IPS DF 6.9 (cell line): ENCODE results near the gene DISP1.

ENCODE experiments used
- DNase-seq: peaks from one replicate; pipeline ENCODE4 v3.0.0-alpha.2; 2013; ENCODE audit warnings: low read depth, low spot score
- H3K27ac ChIP-seq: one replicate; pipeline ENCODE4 v1.5.1; 2013; ENCODE audit warnings: low read length, control low read depth
- H3K27me3 ChIP-seq: 2 replicates; pipeline ENCODE4 v1.6.1; 2013; ENCODE audit warnings: mild to moderate bottlenecking, low read length; ENCODE audit not compliant: control insufficient read depth, insufficient read depth
- H3K36me3 ChIP-seq: 2 replicates; pipeline ENCODE4 v1.6.1; 2013; ENCODE audit warnings: low read length; ENCODE audit not compliant: control insufficient read depth, insufficient read depth
- H3K4me1 ChIP-seq: 2 replicates; pipeline ENCODE4 v1.6.1; 2013; ENCODE audit warnings: low read length; ENCODE audit not compliant: control insufficient read depth, insufficient read depth
- H3K4me3 ChIP-seq: 2 replicates; pipeline ENCODE4 v1.5.1; 2013; ENCODE audit warnings: mild to moderate bottlenecking, low read length
- H3K9me3 ChIP-seq: 2 replicates; pipeline ENCODE4 v1.6.1; 2013; ENCODE audit warnings: low read length, inconsistent platforms; ENCODE audit not compliant: control insufficient read depth, insufficient read depth
- WGBS: extraction: QIAGEN DNeasy Blood & Tissue Kit; methylation state at CpG from one replicate; pipeline ENCODE4 v1.1.7; 2013; ENCODE audit warnings: mixed read lengths, missing lambda C conversion rate; ENCODE audit not compliant: insufficient read length, insufficient coverage; 5-methylcytosine and 5-hydroxymethylcytosine counted together

The DISP1 gene

DNA sequence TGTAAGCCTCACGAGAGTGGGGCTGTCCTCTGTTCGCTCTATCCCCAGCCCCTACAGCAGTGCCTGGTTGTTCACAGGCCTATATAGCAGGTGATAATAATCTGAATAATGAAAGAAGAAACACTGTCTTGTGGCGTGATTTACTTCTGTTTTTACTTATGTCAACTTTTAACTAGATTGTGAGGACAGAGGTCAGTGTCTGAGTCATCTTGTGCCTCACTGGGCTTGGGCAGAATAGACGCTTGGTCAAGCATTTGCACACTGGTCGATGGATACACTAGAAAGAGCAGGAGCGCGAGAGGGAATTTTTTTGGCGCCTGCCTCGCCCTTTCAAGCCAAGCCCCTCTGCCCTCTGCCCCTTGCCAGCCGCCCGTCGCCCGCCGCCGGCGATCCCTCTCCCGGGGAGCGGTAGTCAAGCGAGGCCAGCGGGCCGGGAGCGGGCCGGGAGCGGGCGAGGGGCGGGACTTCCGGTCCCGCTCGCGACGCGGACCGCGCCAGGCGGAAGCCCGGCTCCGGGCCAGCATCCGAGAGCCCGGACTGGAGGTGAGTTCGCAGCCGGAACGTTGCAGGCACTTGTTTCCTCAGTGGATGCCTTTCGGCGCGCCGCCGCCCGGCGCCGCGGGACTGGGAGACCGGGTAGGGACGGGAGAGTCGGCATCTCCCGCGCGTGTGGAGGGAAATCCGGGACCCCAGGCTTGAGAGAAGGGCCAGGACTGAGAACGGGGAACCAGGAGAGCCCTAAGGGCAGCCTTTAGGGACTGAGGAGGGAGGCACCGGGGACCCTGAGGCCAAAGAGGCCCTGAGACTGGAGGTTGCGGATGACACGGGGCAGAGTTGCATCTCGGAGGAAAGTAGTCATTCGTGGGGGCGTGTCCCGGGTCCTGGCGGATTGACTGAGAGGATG is at the start of gene DISP1:
DISP1 (plus strand) TSS at position 504 of the 904 bp plus-strand sequence. CDS start 127,785 bp downstream, outside the sequence.
- no peaks in the 10 kb centered on the region for H3K9me3 ChIP-seq
- H3K4me3 ChIP-seq, result peak within 1 kb of the TSS; percentile 61
- H3K27me3 ChIP-seq, result no peaks in the 10 kb centered on the region
- WGBS, result no CpG with 5 or more reads among the region's 67 CpGs
- peak; percentile 48 for DNase-seq
- no peak within 1 kb of the TSS for H3K27ac ChIP-seq
- H3K36me3 ChIP-seq, result no peaks in the 10 kb centered on the region
- no peaks in the 10 kb centered on the region for H3K4me1 ChIP-seq

GRCh38 chr1:222767152-222767571 is 47.7 kb upstream of the DISP1 start:
- Histone ChIP-seq H3K9me3 (no peaks in the 10 kb centered on the region; the same call in 1 of the 2 replicates), H3K4me3 (no peak overlapping the region), H3K36me3 (no peaks in the 10 kb centered on the region), H3K27ac (no peak overlapping the region), H3K4me1 (no peaks in the 10 kb centered on the region), H3K27me3 (no peaks in the 10 kb centered on the region)
- no peak for DNase-seq
- no CpG with 5 or more reads among the region's 5 CpGs for WGBS

DNA sequence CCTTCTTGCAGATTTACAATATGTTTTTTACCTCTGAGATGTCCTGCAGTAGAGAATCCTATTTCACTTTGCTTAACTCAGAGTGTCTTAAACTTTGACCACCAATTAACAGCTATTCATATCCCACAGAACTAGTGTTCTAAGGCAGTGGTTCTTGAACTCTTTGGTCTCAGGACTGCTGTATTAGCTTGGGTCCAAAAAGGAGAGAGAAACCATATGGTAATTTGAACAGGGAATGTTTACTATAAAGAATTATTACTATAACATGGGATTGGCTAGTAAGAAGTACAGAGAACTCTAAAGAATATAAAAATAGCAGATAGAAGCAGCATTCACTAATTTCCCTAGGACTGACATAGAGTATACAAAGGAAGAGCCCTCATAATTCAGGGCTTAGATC is 46.2 kb upstream of the DISP1 start:
- no peaks in the 10 kb centered on the region for H3K27me3 ChIP-seq
- no peaks in the 10 kb centered on the region for H3K36me3 ChIP-seq
- H3K4me1 ChIP-seq, result no peaks in the 10 kb centered on the region
- no peak overlapping the region for H3K4me3 ChIP-seq
- H3K9me3 ChIP-seq, result no peaks in the 10 kb centered on the region; the same call in 1 of the 2 replicates
- no peak overlapping the region for H3K27ac ChIP-seq
- no peak for DNase-seq

- no peaks in the 10 kb centered on the region; the same call in 1 of the 2 replicates for H3K9me3 ChIP-seq
- no CpG with 5 or more reads among the region's 1 CpG for WGBS
- H3K36me3 ChIP-seq, result no peaks in the 10 kb centered on the region
- H3K4me3 ChIP-seq, result no peak overlapping the region
- H3K27me3 ChIP-seq, result no peaks in the 10 kb centered on the region
- no peak overlapping the region for H3K27ac ChIP-seq
- no peaks in the 10 kb centered on the region for H3K4me1 ChIP-seq
- DNase-seq, result no peak
These were observed 45.7 kb upstream of the DISP1 start for GRCh38 chr1:222769181-222769580.

- Histone ChIP-seq H3K4me3 (no peak overlapping the region), H3K27ac (no peak overlapping the region), H3K27me3 (no peaks in the 10 kb centered on the region), H3K9me3 (no peaks in the 10 kb centered on the region; the same call in 1 of the 2 replicates), H3K36me3 (no peaks in the 10 kb centered on the region), H3K4me1 (no peaks in the 10 kb centered on the region)
- no peak for DNase-seq
- no CpG with 5 or more reads among the region's 2 CpGs for WGBS
These were observed 44.7 kb upstream of the DISP1 start for GRCh38 chr1:222769971-222770620.

DNA sequence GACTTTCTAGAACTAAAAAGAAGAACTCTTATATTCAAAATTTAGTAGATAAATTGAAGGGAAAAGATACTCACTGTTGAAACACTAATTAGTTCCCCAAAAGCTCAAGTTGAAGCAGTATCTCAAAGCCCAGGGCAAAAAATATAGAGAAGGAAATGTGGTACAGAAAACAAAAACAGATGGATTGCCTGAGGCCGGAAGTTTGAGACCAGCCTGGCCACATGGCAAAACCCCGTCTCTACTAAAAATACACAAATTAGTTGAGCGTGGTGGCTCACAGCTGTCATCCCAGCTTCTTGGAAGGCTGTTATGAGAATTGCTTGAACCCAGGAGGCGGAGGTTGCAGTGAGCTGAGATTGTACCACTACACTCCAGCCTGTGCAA is 41.9 kb upstream of the DISP1 start:
- H3K27ac ChIP-seq, result no peak overlapping the region
- no CpG with 5 or more reads among the region's 4 CpGs for WGBS
- DNase-seq, result no peak
- no peaks in the 10 kb centered on the region for H3K36me3 ChIP-seq
- H3K4me3 ChIP-seq, result no peak overlapping the region
- no peaks in the 10 kb centered on the region for H3K27me3 ChIP-seq
- H3K9me3 ChIP-seq, result no peaks in the 10 kb centered on the region
- H3K4me1 ChIP-seq, result no peaks in the 10 kb centered on the region

GRCh38 chr1:222777463-222777862 is 37.4 kb upstream of the DISP1 start:
- Histone ChIP-seq H3K4me3 (no peak overlapping the region), H3K36me3 (no peaks in the 10 kb centered on the region), H3K4me1 (no peaks in the 10 kb centered on the region), H3K27ac (no peak overlapping the region), H3K9me3 (no peaks in the 10 kb centered on the region), H3K27me3 (no peaks in the 10 kb centered on the region)
- no peak for DNase-seq
- WGBS, result no CpG with 5 or more reads among the region's 1 CpG

GRCh38 chr1:222777977-222778376 is 36.9 kb upstream of the DISP1 start:
- Histone ChIP-seq H3K27ac (no peak overlapping the region), H3K36me3 (no peaks in the 10 kb centered on the region), H3K4me1 (no peaks in the 10 kb centered on the region), H3K9me3 (no peaks in the 10 kb centered on the region), H3K4me3 (no peak overlapping the region), H3K27me3 (no peaks in the 10 kb centered on the region)
- WGBS, result no CpG with 5 or more reads among the region's 2 CpGs
- no peak for DNase-seq

DNA sequence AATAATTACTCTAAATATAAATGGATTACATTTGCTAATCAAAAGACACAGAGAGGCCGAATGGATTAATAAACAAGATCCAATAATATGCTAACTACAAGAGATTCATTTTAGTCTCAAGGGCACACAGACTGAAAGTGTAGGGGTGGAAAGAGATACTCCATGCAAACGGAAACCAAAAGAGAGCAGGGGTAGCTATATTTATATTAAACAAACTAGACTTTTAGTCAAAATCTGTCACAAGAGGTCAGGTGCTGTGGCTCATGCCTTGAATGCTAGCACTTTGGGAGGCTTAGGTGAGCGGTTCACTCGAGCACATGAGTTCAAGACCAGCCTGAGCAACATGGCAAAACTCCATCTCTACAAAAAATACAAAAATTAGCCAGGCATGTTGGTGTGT is 33.6 kb upstream of the DISP1 start:
- Histone ChIP-seq H3K9me3 (no peaks in the 10 kb centered on the region), H3K27ac (no peak overlapping the region), H3K36me3 (no peaks in the 10 kb centered on the region), H3K4me1 (no peaks in the 10 kb centered on the region), H3K27me3 (no peaks in the 10 kb centered on the region), H3K4me3 (no peak overlapping the region)
- DNase-seq, result no peak
- no CpG with 5 or more reads among the region's 4 CpGs for WGBS

DNA sequence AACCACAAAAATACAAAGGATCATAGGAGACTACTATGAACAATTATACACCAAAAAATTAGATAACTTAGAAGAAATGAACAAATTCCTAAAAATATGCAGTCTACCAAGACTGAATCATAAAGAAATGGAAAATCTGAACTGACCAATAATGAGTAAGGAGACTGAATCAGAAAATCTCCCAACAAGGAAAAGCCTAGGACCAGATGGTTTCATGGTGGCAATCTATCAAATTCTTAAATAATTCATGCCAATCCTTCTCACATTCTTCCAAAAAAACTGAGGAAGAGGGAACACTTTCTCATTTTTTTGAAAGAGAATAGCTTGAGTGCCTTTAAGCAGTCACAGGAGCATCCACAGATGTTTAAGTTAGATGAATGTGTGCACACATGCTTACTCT is 31.8 kb upstream of the DISP1 start:
- Histone ChIP-seq H3K27me3 (no peaks in the 10 kb centered on the region), H3K36me3 (no peaks in the 10 kb centered on the region), H3K9me3 (no peaks in the 10 kb centered on the region), H3K4me3 (no peak overlapping the region), H3K27ac (no peak overlapping the region), H3K4me1 (no peaks in the 10 kb centered on the region)
- DNase-seq, result no peak
